Stimulated activated CD8-positive, alpha-beta memory T cell treated with anti-CD3 and anti-CD28 coated beads, Interleukin-2, amount 100 ng/mL, for 48 hours (primary cell): ENCODE results near the gene DNALI1.
"Not testable (repeated sequence)": the region's sequence is repeated elsewhere in the genome, so short reads cannot be mapped to it uniquely, and the experiment has no call there.

Experiments
- DNase-seq, 2 donors: peaks; one replicate each; pipeline ENCODE4 v3.0.0-alpha.2; 2020; ENCODE audit warnings: low read depth in 2 of 2

DNALI1 gene

GRCh38 chr1:37556712-37557196 lies at the start of gene DNALI1:
TSS of gene DNALI1 (plus strand) at chr1:37556940. CDS start at chr1:37556995, 55 bp downstream.
- DNase-seq, result peak; percentile 5 to 28

- DNase-seq, result no peak
These were observed 47.6 kb upstream of the DNALI1 start for GRCh38 chr1:37509181-37509580.

GRCh38 chr1:37513795-37514349 lies 42.9 kb upstream of the DNALI1 start:
- peak; percentile 52 to 56 for DNase-seq

- peak; percentile 74 to 83 for DNase-seq
These were observed 42.2 kb upstream of the DNALI1 start, which contains the start of gene MEAF6 for GRCh38 chr1:37514350-37515184. TSS of gene MEAF6 (minus strand) at chr1:37514766. CDS start at chr1:37514746, 20 bp downstream.

- DNase-seq, result no peak
These were observed 41.3 kb upstream of the DNALI1 start for GRCh38 chr1:37515185-37516034.

GRCh38 chr1:37517569-37517968 lies 39.2 kb upstream of the DNALI1 start:
- DNase-seq, result no peak

- DNase-seq, result not testable (repeated sequence)
These were observed 38.5 kb upstream of the DNALI1 start for GRCh38 chr1:37518241-37518640.

GRCh38 chr1:37518929-37519328 lies 37.8 kb upstream of the DNALI1 start:
- peak; percentile 22 to 56 for DNase-seq

GRCh38 chr1:37519613-37520012 lies 37.1 kb upstream of the DNALI1 start:
- DNase-seq, result no peak

- not testable (repeated sequence) for DNase-seq
These were observed 26.9 kb upstream of the DNALI1 start for GRCh38 chr1:37529888-37530287.

GRCh38 chr1:37532418-37533156 lies 24.2 kb upstream of the DNALI1 start:
- DNase-seq, result not testable (repeated sequence)

- no peak for DNase-seq
These were observed 23.2 kb upstream of the DNALI1 start for GRCh38 chr1:37533317-37534093.

- DNase-seq, result no peak
These were observed 19.4 kb upstream of the DNALI1 start for GRCh38 chr1:37537378-37537777.

- not testable (repeated sequence) for DNase-seq
These were observed 17.6 kb upstream of the DNALI1 start for GRCh38 chr1:37539154-37539553.

- no peak for DNase-seq
These were observed 16.5 kb upstream of the DNALI1 start for GRCh38 chr1:37540036-37540785.

GRCh38 chr1:37544530-37544929 lies 12.2 kb upstream of the DNALI1 start:
- DNase-seq, result no peak

- no peak for DNase-seq
These were observed 11.7 kb upstream of the DNALI1 start for GRCh38 chr1:37545019-37545418.

- DNase-seq, result no peak
These were observed 7.4 kb upstream of the DNALI1 start for GRCh38 chr1:37549341-37549740.

- DNase-seq, result no peak
These were observed 3.2 kb upstream of the DNALI1 start for GRCh38 chr1:37553598-37553926.
